Keratinocyte (primary cell): ENCODE measurements around the gene HS3ST6.

Experiments
- CTCF ChIP-seq, 3 experiments: IDR thresholded peaks in 1 of 3; conservative IDR thresholded peaks in 1 of 3; optimal IDR thresholded peaks in 1 of 3; 2 replicates in 2 of 3; 3 replicates in 1 of 3; pipeline versions ENCODE3 to v1.5.1; 2011; ENCODE audit warnings: low read length in 3 of 3, mild to moderate bottlenecking in 3 of 3, moderate library complexity in 2 of 3, control low read depth in 1 of 3, inconsistent platforms in 1 of 3; ENCODE audit not compliant: insufficient read depth in 2 of 3; ENCODE audit errors: extremely low read depth in 1 of 3
- EZH2 ChIP-seq: IDR thresholded peaks from one replicate; pipeline ENCODE4 v1.6.1; 2012; ENCODE audit warnings: inconsistent platforms, mild to moderate bottlenecking, low read length, moderate library complexity

- TF ChIP-seq CTCF (optimal IDR thresholded peaks at IDR 0.05 in 1 of 3, IDR thresholded peaks at IDR 0.05 in 1 of 3, conservative IDR thresholded peaks at IDR 0.05 in 1 of 3; ENCODE audit: extremely low read depth in 1 of 3, insufficient read depth in 2 of 3, low read length in 3 of 3) = no peak
- no peak for TF ChIP-seq EZH2
Observed at GRCh38 chr16:1912215-1912543, 6.0 kb downstream of the HS3ST6 start.
